ENCODE data around the gene NET1.

GRCh38 chr10:5485290-5485689 lies 72.9 kb downstream of the NET1 start:
- no peak for TF ChIP-seq POLR2A (IDR thresholded peaks at IDR 0.05)
- no peak for TF ChIP-seq CTCF (IDR thresholded peaks at IDR 0.05)
